SK-N-SH treated with all-trans-retinoic acid at 6 μM for 48 hours (cell line): ENCODE measurements around the gene FARS2.

ENCODE experiments used
- ATAC-seq: fragments of 200-7000 bp; cut with Tn5 transposase; 3 replicates; pipeline ENCODE4 v1.9.1; 2020; ENCODE audit warnings: mild to moderate bottlenecking, moderate library complexity
- ARNTL ChIP-seq: fragments of 450-650 bp; formaldehyde crosslinking; IDR thresholded peaks from 2 replicates; pipeline ENCODE4 v1.5.0; 2020; ENCODE audit warnings: low read depth, mild to moderate bottlenecking, moderate library complexity, borderline replicate concordance
- BACH2 ChIP-seq: fragments of 250-450 bp; sonication (Bioruptor Pico); IDR thresholded peaks from 2 replicates; pipeline ENCODE4 v1.9.0; 2021; ENCODE audit warnings: mild to moderate bottlenecking, borderline replicate concordance
- CREB5 ChIP-seq: fragments of 250-450 bp; sonication (Bioruptor Pico); IDR thresholded peaks from 2 replicates; pipeline ENCODE4 v1.5.1; 2020; ENCODE audit warnings: low read depth, mild to moderate bottlenecking, moderate library complexity
- CSDC2 ChIP-seq: fragments of 250-450 bp; sonication (Bioruptor Pico); IDR thresholded peaks from 2 replicates; pipeline ENCODE4 v1.5.0; 2020; ENCODE audit warnings: mild to moderate bottlenecking, moderate library complexity
- ESRRG ChIP-seq: fragments of 250-450 bp; sonication (Bioruptor Pico); IDR thresholded peaks from 2 replicates; pipeline ENCODE4 v1.6.1; 2021; ENCODE audit warnings: mild to moderate bottlenecking
- GLIS3 ChIP-seq: fragments of 250-450 bp; sonication (Bioruptor Pico); IDR thresholded peaks from 2 replicates; pipeline ENCODE4 v1.5.0; 2020; ENCODE audit warnings: mild to moderate bottlenecking, moderate library complexity
- OSR1 ChIP-seq: fragments of 250-450 bp; sonication (Bioruptor Pico); IDR thresholded peaks from 2 replicates; pipeline ENCODE4 v1.8.0; 2022; ENCODE audit warnings: moderate library complexity, mild to moderate bottlenecking, inconsistent platforms
- POU6F1 ChIP-seq: fragments of 250-450 bp; sonication (Bioruptor Pico); IDR thresholded peaks from 2 replicates; pipeline ENCODE4 v1.8.0; 2021; ENCODE audit warnings: low read depth, mild to moderate bottlenecking, moderate library complexity, borderline replicate concordance
- PPARA ChIP-seq: fragments of 250-450 bp; sonication (Bioruptor Pico); IDR thresholded peaks from 2 replicates; pipeline ENCODE4 v1.5.0; 2020; ENCODE audit warnings: mild to moderate bottlenecking, borderline replicate concordance
- RARB ChIP-seq: fragments of 250-450 bp; sonication (Bioruptor Pico); IDR thresholded peaks from 2 replicates; pipeline ENCODE4 v1.8.0; 2021; ENCODE audit warnings: mild to moderate bottlenecking, moderate library complexity
- SNAI2 ChIP-seq: fragments of 250-450 bp; sonication (Bioruptor Pico); IDR thresholded peaks from 2 replicates; pipeline ENCODE4 v1.5.0; 2020; ENCODE audit warnings: mild to moderate bottlenecking, moderate library complexity
- TCF4 ChIP-seq: fragments of 250-450 bp; sonication (Bioruptor Pico); IDR thresholded peaks from 2 replicates; pipeline ENCODE4 v1.8.0; 2021; ENCODE audit warnings: mild to moderate bottlenecking, moderate library complexity, borderline replicate concordance
- TOX ChIP-seq: fragments of 250-450 bp; sonication (Bioruptor Pico); IDR thresholded peaks from 2 replicates; pipeline ENCODE4 v1.8.0; 2021; ENCODE audit warnings: mild to moderate bottlenecking, moderate library complexity, borderline replicate concordance
- ZC3H10 ChIP-seq: fragments of 250-450 bp; sonication (Bioruptor Pico); IDR thresholded peaks from 2 replicates; pipeline ENCODE4 v1.5.1; 2021; ENCODE audit warnings: mild to moderate bottlenecking, moderate library complexity
- ZFP3 ChIP-seq: fragments of 250-450 bp; sonication (Bioruptor Pico); IDR thresholded peaks from 2 replicates; pipeline ENCODE4 v1.5.0; 2020; ENCODE audit warnings: mild to moderate bottlenecking, moderate library complexity
- ZFP30 ChIP-seq: fragments of 450-650 bp; formaldehyde crosslinking; IDR thresholded peaks from 2 replicates; pipeline ENCODE4 v1.5.0; 2022; ENCODE audit warnings: mild to moderate bottlenecking, moderate library complexity
- ZNF565 ChIP-seq: fragments of 450-650 bp; formaldehyde crosslinking; conservative IDR thresholded peaks from 2 replicates; pipeline ENCODE4 v1.5.0; 2020; ENCODE audit warnings: low read depth, mild to moderate bottlenecking, moderate library complexity
- ZNF8 ChIP-seq: fragments of 450-650 bp; formaldehyde crosslinking; IDR thresholded peaks from 2 replicates; pipeline ENCODE4 v1.5.0; 2020; ENCODE audit warnings: mild to moderate bottlenecking, moderate library complexity
- TF ChIP-seq, protein P1 (sequence below): fragments of 250-450 bp; sonication (Bioruptor Pico); IDR thresholded peaks from 2 replicates; pipeline ENCODE4 v1.5.1; 2021; ENCODE audit warnings: mild to moderate bottlenecking, moderate library complexity
- TF ChIP-seq, protein P2 (sequence below): fragments of 250-450 bp; sonication (Bioruptor Pico); IDR thresholded peaks from 2 replicates; pipeline ENCODE4 v1.8.0; 2020; ENCODE audit warnings: mild to moderate bottlenecking, moderate library complexity, borderline replicate concordance
- TF ChIP-seq, protein P3 (sequence below): fragments of 250-450 bp; sonication (Bioruptor Pico); IDR thresholded peaks from 2 replicates; pipeline ENCODE4 v1.5.0; 2020; ENCODE audit warnings: mild to moderate bottlenecking, moderate library complexity

FARS2 gene

GRCh38 chr6:5710516-5710915 is 449.2 kb downstream of the FARS2 start:
- ATAC-seq = no peak
- TF ChIP-seq ZFP3 (CRISPR knock-in tag) = no peak
- TF ChIP-seq SNAI2 = no peak
- no peak for TF ChIP-seq OSR1
- no peak for TF ChIP-seq TOX (CRISPR knock-in tag)
- no peak for TF ChIP-seq TCF4 (CRISPR knock-in tag)
- TF ChIP-seq ZNF565 (CRISPR knock-in tag) = no peak
- TF ChIP-seq, protein P1, sequence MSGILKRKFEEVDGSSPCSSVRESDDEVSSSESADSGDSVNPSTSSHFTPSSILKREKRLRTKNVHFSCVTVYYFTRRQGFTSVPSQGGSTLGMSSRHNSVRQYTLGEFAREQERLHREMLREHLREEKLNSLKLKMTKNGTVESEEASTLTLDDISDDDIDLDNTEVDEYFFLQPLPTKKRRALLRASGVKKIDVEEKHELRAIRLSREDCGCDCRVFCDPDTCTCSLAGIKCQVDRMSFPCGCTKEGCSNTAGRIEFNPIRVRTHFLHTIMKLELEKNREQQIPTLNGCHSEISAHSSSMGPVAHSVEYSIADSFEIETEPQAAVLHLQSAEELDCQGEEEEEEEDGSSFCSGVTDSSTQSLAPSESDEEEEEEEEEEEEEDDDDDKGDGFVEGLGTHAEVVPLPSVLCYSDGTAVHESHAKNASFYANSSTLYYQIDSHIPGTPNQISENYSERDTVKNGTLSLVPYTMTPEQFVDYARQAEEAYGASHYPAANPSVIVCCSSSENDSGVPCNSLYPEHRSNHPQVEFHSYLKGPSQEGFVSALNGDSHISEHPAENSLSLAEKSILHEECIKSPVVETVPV (CRISPR knock-in tag) = no peak
- no peak for TF ChIP-seq ZFP30 (CRISPR knock-in tag)
- TF ChIP-seq, protein P2, sequence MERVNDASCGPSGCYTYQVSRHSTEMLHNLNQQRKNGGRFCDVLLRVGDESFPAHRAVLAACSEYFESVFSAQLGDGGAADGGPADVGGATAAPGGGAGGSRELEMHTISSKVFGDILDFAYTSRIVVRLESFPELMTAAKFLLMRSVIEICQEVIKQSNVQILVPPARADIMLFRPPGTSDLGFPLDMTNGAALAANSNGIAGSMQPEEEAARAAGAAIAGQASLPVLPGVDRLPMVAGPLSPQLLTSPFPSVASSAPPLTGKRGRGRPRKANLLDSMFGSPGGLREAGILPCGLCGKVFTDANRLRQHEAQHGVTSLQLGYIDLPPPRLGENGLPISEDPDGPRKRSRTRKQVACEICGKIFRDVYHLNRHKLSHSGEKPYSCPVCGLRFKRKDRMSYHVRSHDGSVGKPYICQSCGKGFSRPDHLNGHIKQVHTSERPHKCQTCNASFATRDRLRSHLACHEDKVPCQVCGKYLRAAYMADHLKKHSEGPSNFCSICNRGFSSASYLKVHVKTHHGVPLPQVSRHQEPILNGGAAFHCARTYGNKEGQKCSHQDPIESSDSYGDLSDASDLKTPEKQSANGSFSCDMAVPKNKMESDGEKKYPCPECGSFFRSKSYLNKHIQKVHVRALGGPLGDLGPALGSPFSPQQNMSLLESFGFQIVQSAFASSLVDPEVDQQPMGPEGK (CRISPR knock-in tag) = no peak
- no peak for TF ChIP-seq GLIS3

- TF ChIP-seq ZNF8 (no peak), ZFP3 (CRISPR knock-in tag) (no peak), CSDC2 (CRISPR knock-in tag) (no peak), ZFP30 (CRISPR knock-in tag) (no peak), TCF4 (CRISPR knock-in tag) (no peak), GLIS3 (no peak), RARB (CRISPR knock-in tag) (no peak), OSR1 (no peak), ESRRG (no peak), ARNTL (no peak), CREB5 (CRISPR knock-in tag) (no peak), ZNF565 (CRISPR knock-in tag) (no peak), POU6F1 (no peak), TOX (CRISPR knock-in tag) (no peak), PPARA (no peak), BACH2 (no peak), ZC3H10 (CRISPR knock-in tag) (no peak)
- TF ChIP-seq, protein P3, sequence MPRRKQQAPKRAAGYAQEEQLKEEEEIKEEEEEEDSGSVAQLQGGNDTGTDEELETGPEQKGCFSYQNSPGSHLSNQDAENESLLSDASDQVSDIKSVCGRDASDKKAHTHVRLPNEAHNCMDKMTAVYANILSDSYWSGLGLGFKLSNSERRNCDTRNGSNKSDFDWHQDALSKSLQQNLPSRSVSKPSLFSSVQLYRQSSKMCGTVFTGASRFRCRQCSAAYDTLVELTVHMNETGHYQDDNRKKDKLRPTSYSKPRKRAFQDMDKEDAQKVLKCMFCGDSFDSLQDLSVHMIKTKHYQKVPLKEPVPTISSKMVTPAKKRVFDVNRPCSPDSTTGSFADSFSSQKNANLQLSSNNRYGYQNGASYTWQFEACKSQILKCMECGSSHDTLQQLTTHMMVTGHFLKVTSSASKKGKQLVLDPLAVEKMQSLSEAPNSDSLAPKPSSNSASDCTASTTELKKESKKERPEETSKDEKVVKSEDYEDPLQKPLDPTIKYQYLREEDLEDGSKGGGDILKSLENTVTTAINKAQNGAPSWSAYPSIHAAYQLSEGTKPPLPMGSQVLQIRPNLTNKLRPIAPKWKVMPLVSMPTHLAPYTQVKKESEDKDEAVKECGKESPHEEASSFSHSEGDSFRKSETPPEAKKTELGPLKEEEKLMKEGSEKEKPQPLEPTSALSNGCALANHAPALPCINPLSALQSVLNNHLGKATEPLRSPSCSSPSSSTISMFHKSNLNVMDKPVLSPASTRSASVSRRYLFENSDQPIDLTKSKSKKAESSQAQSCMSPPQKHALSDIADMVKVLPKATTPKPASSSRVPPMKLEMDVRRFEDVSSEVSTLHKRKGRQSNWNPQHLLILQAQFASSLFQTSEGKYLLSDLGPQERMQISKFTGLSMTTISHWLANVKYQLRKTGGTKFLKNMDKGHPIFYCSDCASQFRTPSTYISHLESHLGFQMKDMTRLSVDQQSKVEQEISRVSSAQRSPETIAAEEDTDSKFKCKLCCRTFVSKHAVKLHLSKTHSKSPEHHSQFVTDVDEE (CRISPR knock-in tag) = no peak
- TF ChIP-seq, protein P1 (CRISPR knock-in tag) = no peak
- TF ChIP-seq, protein P2 (CRISPR knock-in tag) = no peak
- no peak for ATAC-seq
Measured at GRCh38 chr6:5710936-5711335, 449.6 kb downstream of the FARS2 start.
